Fibroblast of pulmonary artery (primary cell): ENCODE data around the gene SLC25A34.

Experiments
- DNase-seq: peaks from one replicate; pipeline ENCODE4 v3.0.0-alpha.2; 2010; ENCODE audit warnings: low read depth
- H3K4me3 ChIP-seq: replicated peaks from 2 replicates; pipeline ENCODE4 v1.5.1; 2011; ENCODE audit warnings: low read depth, mild to moderate bottlenecking, control low read depth, low read length, moderate library complexity
- CTCF ChIP-seq: IDR thresholded peaks from 2 replicates; pipeline ENCODE4 v1.5.1; 2011; ENCODE audit warnings: mild to moderate bottlenecking, control low read depth, low read length, inconsistent platforms; ENCODE audit errors: missing control alignments

SLC25A34 gene

GRCh38 chr1:15742339-15742801, 6.3 kb downstream of the SLC25A34 start, which contains the start of gene TMEM82:
Gene TMEM82 (plus strand): TSS chr1:15742499. CDS start chr1:15742560, 61 bp downstream.
- no peak within 1 kb of the TSS for H3K4me3 ChIP-seq
- no peak for TF ChIP-seq CTCF
- no peak for DNase-seq

- no peak overlapping the region for H3K4me3 ChIP-seq
- DNase-seq, result no peak
- TF ChIP-seq CTCF, result no peak
These were observed 8.1 kb downstream of the SLC25A34 start for GRCh38 chr1:15744122-15744679.

GRCh38 chr1:15747378-15747777, 11.3 kb downstream of the SLC25A34 start:
- H3K4me3 ChIP-seq, result no peak overlapping the region
- DNase-seq, result no peak
- no peak for TF ChIP-seq CTCF

- no peak overlapping the region for H3K4me3 ChIP-seq
- DNase-seq, result no peak
- no peak for TF ChIP-seq CTCF
These were observed 12.2 kb downstream of the SLC25A34 start for GRCh38 chr1:15748264-15748663.

GRCh38 chr1:15748690-15749398, 12.8 kb downstream of the SLC25A34 start:
- no peak for DNase-seq
- no peak overlapping the region for H3K4me3 ChIP-seq
- no peak for TF ChIP-seq CTCF

GRCh38 chr1:15749399-15750291, 13.6 kb downstream of the SLC25A34 start:
- no peak for TF ChIP-seq CTCF
- peak overlapping the region; percentile 3 for H3K4me3 ChIP-seq
- peak; percentile 75 for DNase-seq
